Measurements from ENCODE around the gene TMEM167B. TPM values are rescaled to one million over a fixed set of nuclear protein-coding genes. Genes with fewer than 3 reads are reported as not detected.

TMEM167B gene
- polyA plus RNA-seq, 1 donor (not counting 4 experiments of a cell fraction or from before 2014, with no cell fraction given) = 15.7 TPM

GRCh38 chr1:109115685-109116084 lies 25.1 kb downstream of the TMEM167B start:
- H3K27me3 ChIP-seq (ENCODE audit: control insufficient read depth, extremely low read depth, insufficient read depth, low read length) = peaks cover 25% of the 10 kb centered on the region
- no peak overlapping the region for H3K9ac ChIP-seq (ENCODE audit: control insufficient read depth, extremely low read depth, insufficient read depth, low read length)
- FAIRE-seq = no peak
- no peaks in the 10 kb centered on the region for H4K20me1 ChIP-seq (ENCODE audit: control insufficient read depth, extremely low read depth, insufficient read depth, low read length)
- H3K79me2 ChIP-seq (ENCODE audit: control insufficient read depth, insufficient read depth, low read length) = no peaks in the 10 kb centered on the region
- no peak for TF ChIP-seq CTCF (optimal IDR thresholded peaks at IDR 0.05 in 1 of 3, IDR thresholded peaks at IDR 0.05 in 1 of 3, conservative IDR thresholded peaks at IDR 0.05 in 1 of 3; ENCODE audit: extremely low read depth in 1 of 3, insufficient read depth in 2 of 3, low read length in 3 of 3)
- TF ChIP-seq EZH2 (IDR thresholded peaks at IDR 0.05; ENCODE audit: low read length) = no peak
- dilution Hi-C loops (cut with MboI; ENCODE audit: extremely low pct_ligation_motif_present, low sequenced_read_pairs) = no loop called here
- no peak overlapping the region for H3K4me2 ChIP-seq (ENCODE audit: control insufficient read depth, extremely low read depth, insufficient read depth, low read depth, low read length)
- no peaks in the 10 kb centered on the region for H3K36me3 ChIP-seq (ENCODE audit: control insufficient read depth in 2 of 2, extremely low read depth in 1 of 2, insufficient read depth in 2 of 2, low read length in 2 of 2)
- H3K9me3 ChIP-seq (ENCODE audit: control insufficient read depth, low read depth, low read length) = no peaks in the 10 kb centered on the region
- H3K27ac ChIP-seq (ENCODE audit: control insufficient read depth, insufficient read depth, low read length) = no peak overlapping the region
- no peak for DNase-seq (ENCODE audit: low read depth, low spot score)
- no peaks in the 10 kb centered on the region for H3K9me1 ChIP-seq (ENCODE audit: control insufficient read depth, extremely low read depth, insufficient read depth, low read length)
- H2AFZ ChIP-seq (ENCODE audit: control insufficient read depth, low read length) = no peak overlapping the region
- no peak overlapping the region for H3K4me3 ChIP-seq (ENCODE audit: control insufficient read depth in 2 of 3, extremely low read depth in 1 of 3, insufficient read depth in 2 of 3, low read depth in 1 of 3, low read length in 3 of 3)
- H3K4me1 ChIP-seq (ENCODE audit: control insufficient read depth, extremely low read depth, insufficient read depth, low read length) = peaks cover 9% of the 10 kb centered on the region

- H3K4me2 ChIP-seq (ENCODE audit: control insufficient read depth, extremely low read depth, insufficient read depth, low read depth, low read length) = no peak overlapping the region
- H3K27ac ChIP-seq (ENCODE audit: control insufficient read depth, insufficient read depth, low read length) = no peak overlapping the region
- DNase-seq (ENCODE audit: low read depth, low spot score) (no peak), FAIRE-seq (no peak)
- H3K9me1 ChIP-seq (ENCODE audit: control insufficient read depth, extremely low read depth, insufficient read depth, low read length) = no peaks in the 10 kb centered on the region
- H3K4me1 ChIP-seq (ENCODE audit: control insufficient read depth, extremely low read depth, insufficient read depth, low read length) = peaks cover 9% of the 10 kb centered on the region
- dilution Hi-C loops (cut with MboI; ENCODE audit: extremely low pct_ligation_motif_present, low sequenced_read_pairs) = no loop called here
- H4K20me1 ChIP-seq (ENCODE audit: control insufficient read depth, extremely low read depth, insufficient read depth, low read length) = no peaks in the 10 kb centered on the region
- H3K36me3 ChIP-seq (ENCODE audit: control insufficient read depth in 2 of 2, extremely low read depth in 1 of 2, insufficient read depth in 2 of 2, low read length in 2 of 2) = no peaks in the 10 kb centered on the region
- H3K27me3 ChIP-seq (ENCODE audit: control insufficient read depth, extremely low read depth, insufficient read depth, low read length) = peaks cover 25% of the 10 kb centered on the region
- no peaks in the 10 kb centered on the region for H3K79me2 ChIP-seq (ENCODE audit: control insufficient read depth, insufficient read depth, low read length)
- TF ChIP-seq EZH2 (IDR thresholded peaks at IDR 0.05; ENCODE audit: low read length) (no peak), CTCF (optimal IDR thresholded peaks at IDR 0.05 in 1 of 3, IDR thresholded peaks at IDR 0.05 in 1 of 3, conservative IDR thresholded peaks at IDR 0.05 in 1 of 3; ENCODE audit: extremely low read depth in 1 of 3, insufficient read depth in 2 of 3, low read length in 3 of 3) (no peak)
- no peak overlapping the region for H3K4me3 ChIP-seq (ENCODE audit: control insufficient read depth in 2 of 3, extremely low read depth in 1 of 3, insufficient read depth in 2 of 3, low read depth in 1 of 3, low read length in 3 of 3)
- H2AFZ ChIP-seq (ENCODE audit: control insufficient read depth, low read length) = no peak overlapping the region
- H3K9ac ChIP-seq (ENCODE audit: control insufficient read depth, extremely low read depth, insufficient read depth, low read length) = no peak overlapping the region
- H3K9me3 ChIP-seq (ENCODE audit: control insufficient read depth, low read depth, low read length) = no peaks in the 10 kb centered on the region
Observed at GRCh38 chr1:109116286-109116685, 25.7 kb downstream of the TMEM167B start.

Data from keratinocyte (primary cell).